GM21423 (cell line): ENCODE data around the gene FCRL5.
"Not testable (repeated sequence)": the region's sequence is repeated elsewhere in the genome, so short reads cannot be mapped to it uniquely, and the experiment has no call there.

Experiments used
- ATAC-seq: cut with Tn5 transposase; IDR thresholded peaks from one replicate; pipeline ENCODE4 v1.9.1; 2021; ENCODE audit warnings: mild to moderate bottlenecking, moderate library complexity; ENCODE audit not compliant: unreplicated experiment

The FCRL5 gene

GRCh38 chr1:157551694-157552693 lies at the start of gene FCRL5:
Gene FCRL5 (minus strand): TSS chr1:157552515. CDS start chr1:157552362, 153 bp downstream.
- peak; percentile 67 for ATAC-seq

- no peak for ATAC-seq
Observed at GRCh38 chr1:157600236-157600635, 47.9 kb upstream of the FCRL5 start.

- ATAC-seq = peak; percentile 48
Observed at GRCh38 chr1:157597959-157598667, 45.8 kb upstream of the FCRL5 start, which contains the start of gene FCRL4. Gene FCRL4 (minus strand): TSS chr1:157598085. CDS start chr1:157597944, 141 bp downstream.

- ATAC-seq = peak; percentile 41
Observed at GRCh38 chr1:157596384-157596783, 44.1 kb upstream of the FCRL5 start.

GRCh38 chr1:157595356-157595755 lies 43.0 kb upstream of the FCRL5 start:
- peak; percentile 58 for ATAC-seq

GRCh38 chr1:157585984-157586383 lies 33.7 kb upstream of the FCRL5 start:
- no peak for ATAC-seq

- no peak for ATAC-seq
Observed at GRCh38 chr1:157584503-157584902, 32.2 kb upstream of the FCRL5 start.

- ATAC-seq = no peak
Observed at GRCh38 chr1:157580828-157581210, 28.5 kb upstream of the FCRL5 start.

- no peak for ATAC-seq
Observed at GRCh38 chr1:157580179-157580827, 28.0 kb upstream of the FCRL5 start.

- ATAC-seq = no peak
Observed at GRCh38 chr1:157577420-157577819, 25.1 kb upstream of the FCRL5 start.

- peak; percentile 74 for ATAC-seq
Observed at GRCh38 chr1:157575744-157576143, 23.4 kb upstream of the FCRL5 start.

GRCh38 chr1:157574836-157575235 lies 22.5 kb upstream of the FCRL5 start:
- ATAC-seq = no peak

GRCh38 chr1:157566484-157567300 lies 14.4 kb upstream of the FCRL5 start:
- ATAC-seq = peak; percentile 54

GRCh38 chr1:157562515-157562914 lies 10.2 kb upstream of the FCRL5 start:
- ATAC-seq = peak; percentile 74

- ATAC-seq = no peak
Observed at GRCh38 chr1:157558119-157558518, 5.8 kb upstream of the FCRL5 start.

GRCh38 chr1:157548081-157548480 lies 4.2 kb downstream of the FCRL5 start:
- not testable (repeated sequence) for ATAC-seq

GRCh38 chr1:157542676-157543075 lies 9.6 kb downstream of the FCRL5 start:
- ATAC-seq = no peak

- ATAC-seq = no peak
Observed at GRCh38 chr1:157540852-157541251, 11.5 kb downstream of the FCRL5 start.

GRCh38 chr1:157540160-157540748 lies 12.1 kb downstream of the FCRL5 start:
- no peak for ATAC-seq

- no peak for ATAC-seq
Observed at GRCh38 chr1:157539568-157539967, 12.7 kb downstream of the FCRL5 start.
